Activated CD4-positive, alpha-beta T cell treated with anti-CD3 and anti-CD28 coated beads, Interleukin-10, Interleukin-2, amounts not matched to agents 100 ng/mL and 50 ng/mL, durations not matched to agents 16 hours and 8 hours (primary cell): ENCODE results near the gene TGM6.

Experiments used
- DNase-seq: peaks from one replicate; pipeline ENCODE4 v3.0.0-alpha.2; 2020

Gene TGM6

DNA sequence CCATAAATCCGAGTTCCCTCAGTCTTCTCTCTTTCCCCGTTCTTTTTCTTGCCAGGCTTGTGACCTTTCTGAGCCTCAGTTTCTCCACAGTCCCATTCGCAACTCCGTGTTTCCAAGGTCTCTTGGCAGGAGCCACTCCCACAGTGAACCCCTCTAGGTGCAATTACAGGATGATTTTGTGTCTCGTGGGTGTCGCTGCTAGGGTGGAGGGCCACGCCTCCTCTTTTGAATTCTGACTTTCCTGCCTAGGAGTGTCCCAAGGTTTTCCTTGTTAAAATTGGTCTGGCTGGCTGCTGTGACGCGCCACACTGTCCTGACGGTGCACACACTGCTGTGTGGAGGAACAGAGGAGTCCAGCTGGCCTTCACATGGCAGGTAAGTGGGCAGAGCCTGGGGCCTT is at the start of gene TGM6:
TSS of gene TGM6 (plus strand) at position 301 of the 400 bp plus-strand sequence. CDS start at position 369, 68 bp downstream.
- DNase-seq: no peak

DNA sequence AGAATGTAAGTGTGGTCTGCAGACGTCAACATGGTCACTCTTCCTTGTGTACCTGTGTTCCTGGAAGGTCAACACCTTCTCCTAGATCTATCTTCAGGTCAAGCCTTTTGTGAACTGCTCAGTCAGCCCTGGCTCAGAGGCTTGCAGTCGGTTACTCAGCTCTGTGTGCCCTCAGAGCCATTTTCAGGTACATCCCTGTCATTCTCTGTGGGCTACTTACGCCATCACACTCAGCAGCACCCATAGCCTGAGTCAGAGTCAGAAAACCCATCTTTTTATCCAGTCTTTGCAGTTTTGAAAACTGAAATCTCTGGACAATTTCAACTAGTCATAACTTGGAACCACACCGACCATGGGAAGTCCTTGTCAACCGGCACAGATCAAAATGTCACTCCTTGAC is 49.6 kb upstream of the TGM6 start:
- DNase-seq: no peak

DNA sequence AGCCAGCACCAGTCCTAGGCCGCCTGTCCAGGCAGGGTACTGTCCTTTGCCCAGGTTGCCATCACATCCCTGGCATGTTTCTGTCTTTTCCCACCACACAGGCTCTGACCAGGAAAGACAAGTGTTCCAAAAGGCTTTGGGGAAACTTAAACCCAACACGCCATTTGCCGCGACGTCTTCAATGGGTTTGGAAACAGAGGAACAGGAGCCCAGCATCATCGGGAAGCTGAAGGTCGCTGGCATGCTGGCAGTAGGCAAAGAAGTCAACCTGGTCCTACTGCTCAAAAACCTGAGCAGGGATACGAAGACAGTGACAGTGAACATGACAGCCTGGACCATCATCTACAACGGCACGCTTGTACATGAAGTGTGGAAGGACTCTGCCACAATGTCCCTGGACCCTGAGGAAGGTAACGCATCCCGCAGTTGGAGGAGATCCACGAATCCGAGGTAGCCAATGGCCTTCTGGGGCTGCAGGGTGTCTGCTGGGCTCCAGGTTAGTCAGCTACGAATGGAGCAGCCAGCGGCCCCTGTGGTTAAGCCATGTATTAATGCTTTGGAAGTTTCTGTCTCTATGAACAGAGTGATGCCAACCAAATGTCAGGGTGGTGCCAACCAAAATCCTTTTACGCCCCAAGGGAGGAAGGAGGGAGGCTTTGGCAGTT is 48.7 kb upstream of the TGM6 start:
- DNase-seq: no peak

DNA sequence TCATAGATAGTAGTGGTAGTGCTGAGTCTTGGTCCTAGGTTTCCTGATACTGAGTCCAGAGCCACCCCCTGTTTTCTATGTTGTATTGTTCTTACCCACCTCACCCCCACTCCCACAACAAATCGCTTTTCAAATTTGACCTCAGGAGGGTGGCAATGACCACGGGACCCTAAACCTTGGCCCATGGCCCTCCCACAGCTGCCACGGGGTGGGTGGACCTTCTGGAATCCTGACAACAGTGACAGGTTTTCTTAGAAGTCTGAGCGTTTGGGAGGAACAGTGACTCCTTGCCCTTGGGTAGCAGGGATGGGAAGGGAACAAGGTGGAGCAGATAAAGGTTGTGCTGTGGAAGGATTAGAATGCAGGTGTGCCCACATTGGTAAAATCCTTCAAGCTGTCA is 48.0 kb upstream of the TGM6 start:
- DNase-seq: no peak

DNA sequence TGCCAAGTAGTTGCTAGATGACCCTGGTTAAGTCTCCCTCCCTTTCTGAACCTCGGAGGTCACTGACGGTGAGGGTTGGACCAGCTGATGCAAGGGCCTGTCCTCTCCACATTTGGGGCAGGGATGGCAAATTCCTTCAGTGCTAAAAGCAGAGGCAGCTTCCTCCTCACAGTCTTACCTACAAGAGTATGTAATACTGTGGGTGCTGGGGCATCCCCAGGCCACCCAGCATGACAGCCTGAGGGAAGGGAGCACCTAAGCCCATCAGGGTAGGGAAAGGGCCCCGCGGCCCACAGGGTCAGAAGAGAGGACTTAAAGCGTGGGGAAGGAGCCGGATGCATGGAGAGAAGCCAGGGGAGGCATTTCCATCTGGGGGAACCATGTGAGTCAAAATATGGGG is 46.9 kb upstream of the TGM6 start:
- DNase-seq: no peak

DNA sequence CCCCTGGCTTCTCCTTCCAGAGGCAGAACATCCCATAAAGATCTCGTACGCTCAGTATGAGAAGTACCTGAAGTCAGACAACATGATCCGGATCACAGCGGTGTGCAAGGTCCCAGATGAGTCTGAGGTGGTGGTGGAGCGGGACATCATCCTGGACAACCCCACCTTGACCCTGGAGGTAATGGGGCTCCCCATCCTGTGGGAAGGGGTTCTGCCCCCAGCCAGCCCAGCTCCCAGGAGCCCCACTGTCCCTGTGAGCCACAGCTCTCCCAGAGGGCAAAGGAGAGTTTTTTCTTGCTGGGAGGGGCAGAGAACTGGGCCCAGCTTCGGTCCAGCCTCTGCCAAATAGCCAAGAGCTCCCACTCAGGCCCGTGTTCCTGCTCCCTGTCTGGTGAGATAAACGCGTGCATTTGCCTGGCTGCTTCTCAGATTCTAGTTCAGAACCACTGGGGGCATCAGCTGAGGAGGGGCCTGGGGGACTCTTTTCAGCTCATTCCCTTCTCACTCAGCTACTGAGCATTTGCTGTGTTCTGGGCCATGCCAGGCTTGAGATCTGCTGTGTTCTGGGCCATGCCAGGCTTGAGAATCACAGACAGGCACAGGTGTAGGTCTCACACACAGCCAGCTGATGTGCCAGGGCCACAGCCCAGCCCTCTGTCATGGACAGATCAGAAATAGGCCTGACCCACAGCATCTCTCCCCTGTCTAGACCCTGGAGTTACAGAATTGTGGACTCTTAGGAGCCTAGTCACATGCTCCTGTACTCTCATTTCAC is 45.4 kb upstream of the TGM6 start:
- no peak for DNase-seq

DNA sequence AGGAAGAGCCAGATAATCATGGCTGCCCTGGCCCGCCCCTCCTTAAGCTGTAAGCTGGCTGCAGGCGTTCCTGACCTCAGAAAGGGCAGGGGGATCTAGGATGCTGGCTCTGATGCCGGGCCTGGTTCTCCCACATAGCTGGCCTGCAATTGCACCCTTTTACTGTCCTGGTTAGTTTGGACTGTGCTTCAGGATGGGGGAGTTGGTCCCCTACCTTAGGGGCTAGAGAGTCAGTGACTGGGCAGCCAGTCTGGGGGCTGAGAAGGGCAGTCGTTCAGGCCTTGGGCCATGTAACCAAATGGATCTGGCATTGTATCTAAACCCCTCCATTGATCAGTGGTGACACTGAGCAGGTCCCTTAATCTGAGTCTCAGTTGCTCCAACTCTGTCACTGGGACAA is 44.2 kb upstream of the TGM6 start:
- DNase-seq: no peak

DNA sequence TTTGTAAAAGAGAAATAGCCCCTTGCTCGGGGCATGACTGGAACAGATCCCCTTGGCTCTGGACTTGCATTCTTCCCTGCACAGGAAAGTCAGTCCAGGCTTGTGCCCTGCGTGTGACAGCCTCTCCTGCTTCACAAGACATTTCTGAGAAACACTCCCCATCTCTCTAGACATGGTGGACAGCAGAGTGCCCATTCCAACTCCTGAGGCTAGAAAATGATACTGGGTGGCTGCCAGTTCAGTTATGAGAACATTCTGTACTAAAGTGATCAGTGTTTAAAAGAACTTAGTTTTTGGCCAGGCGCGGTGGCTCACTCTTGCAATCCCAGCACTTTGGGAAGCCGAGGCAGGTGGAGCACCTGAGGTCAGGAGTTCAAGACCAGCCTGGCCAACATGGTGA is 43.6 kb upstream of the TGM6 start:
- no peak for DNase-seq

DNA sequence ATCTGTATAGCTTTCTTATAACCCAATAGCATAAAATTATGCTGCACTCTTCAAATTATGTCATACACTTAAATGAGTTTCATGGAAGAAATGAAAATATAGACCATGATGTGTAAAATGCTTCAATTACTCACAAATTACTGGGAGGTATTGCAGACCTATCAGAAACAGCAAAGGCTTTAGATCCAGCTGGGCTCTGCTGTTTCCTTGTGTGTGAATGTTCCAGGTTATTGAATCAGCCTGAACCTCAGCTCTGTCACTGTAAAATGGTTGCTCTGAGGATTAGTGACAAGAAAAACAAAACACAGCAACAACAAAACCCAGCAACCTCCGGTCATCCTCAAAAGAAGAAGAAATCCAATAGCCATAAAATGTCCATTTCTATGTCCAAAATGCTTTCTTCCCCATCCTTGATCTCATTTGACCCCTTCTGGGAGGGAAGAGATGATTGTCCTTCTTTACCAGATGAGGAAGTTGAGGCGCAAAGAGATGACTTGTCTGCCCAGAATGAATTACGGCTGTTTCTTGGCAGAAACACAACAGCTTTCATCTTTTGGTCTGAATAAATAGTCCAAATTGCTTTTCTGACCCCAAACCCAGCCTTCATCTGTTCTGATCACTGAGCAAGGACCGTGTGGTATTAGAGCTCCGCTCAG is 42.2 kb upstream of the TGM6 start:
- no peak for DNase-seq

DNA sequence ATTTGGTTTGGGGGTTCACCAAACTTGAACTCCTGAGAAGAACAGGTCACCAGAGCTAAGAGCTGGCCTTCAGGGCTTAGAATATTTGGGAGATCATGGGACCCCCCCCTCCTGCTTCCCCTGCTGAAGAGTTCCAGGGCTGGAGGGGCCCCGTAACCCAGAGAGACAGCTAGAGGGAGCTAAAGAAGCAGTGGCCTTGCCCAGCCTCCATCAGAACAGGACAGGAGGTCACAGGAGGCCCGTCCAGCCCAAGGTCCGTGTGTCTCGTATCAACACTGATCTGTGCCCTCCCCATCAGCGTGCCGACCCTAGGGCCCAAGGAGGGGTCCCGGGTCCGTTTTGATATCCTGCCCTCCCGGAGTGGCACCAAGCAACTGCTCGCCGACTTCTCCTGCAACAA is 40.6 kb upstream of the TGM6 start:
- no peak for DNase-seq

DNA sequence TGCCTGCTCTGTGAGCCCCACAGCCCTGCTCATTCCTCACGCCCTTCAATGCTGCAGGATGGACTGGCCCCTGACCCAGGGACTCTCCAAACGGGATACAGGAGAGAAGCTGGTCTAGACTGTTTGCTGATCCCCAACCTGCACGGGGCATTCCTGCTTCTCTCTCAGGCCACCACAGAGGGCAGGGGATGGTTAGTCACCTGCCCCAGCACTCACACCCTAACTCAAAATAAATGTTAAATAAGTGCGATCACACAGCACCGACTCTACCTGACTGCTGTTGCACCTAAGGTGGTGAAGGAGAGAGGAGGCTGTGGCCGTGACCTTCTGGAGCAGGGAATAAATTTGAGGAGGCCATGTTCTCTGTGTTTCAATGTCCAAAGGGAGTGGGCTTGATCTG is 39.9 kb upstream of the TGM6 start:
- DNase-seq: no peak

DNA sequence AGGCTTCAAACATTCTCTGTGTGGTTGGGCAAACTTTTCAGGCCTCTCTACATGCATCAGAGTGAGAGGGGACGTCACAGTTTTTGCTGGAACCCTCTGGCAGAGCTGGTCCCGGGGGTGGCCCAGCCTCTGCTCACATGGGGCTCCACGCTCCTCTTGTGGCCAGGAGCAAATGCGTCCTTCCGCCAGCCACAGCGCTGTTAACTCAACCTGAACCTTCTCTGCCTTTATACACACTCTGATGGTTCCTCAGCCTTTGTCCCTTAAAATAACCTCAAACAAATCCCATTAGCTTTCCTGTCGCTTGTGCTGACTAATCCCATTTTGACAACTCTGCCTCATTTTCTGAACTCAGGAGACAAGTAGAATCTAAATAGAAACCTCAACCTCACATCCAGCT is 39.4 kb upstream of the TGM6 start:
- DNase-seq: no peak

DNA sequence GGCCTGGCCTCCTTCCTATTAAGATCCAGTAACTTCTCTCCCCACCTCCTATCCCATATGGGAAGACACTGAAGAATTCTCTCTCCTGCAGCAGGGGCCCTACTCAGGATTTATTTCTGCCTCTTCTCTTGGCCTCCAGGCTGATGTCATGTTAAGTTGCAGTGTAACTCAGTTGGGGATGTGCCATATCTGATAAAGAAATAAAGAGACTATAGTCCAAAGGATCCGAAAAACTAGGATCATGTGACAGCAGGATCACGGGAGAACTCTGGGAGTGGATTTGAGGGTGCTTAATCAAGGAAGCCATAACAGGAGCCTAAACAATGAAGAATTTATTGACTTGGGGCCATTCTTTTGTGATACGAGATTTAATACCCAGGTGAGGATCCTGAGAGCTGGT is 38.5 kb upstream of the TGM6 start:
- no peak for DNase-seq

DNA sequence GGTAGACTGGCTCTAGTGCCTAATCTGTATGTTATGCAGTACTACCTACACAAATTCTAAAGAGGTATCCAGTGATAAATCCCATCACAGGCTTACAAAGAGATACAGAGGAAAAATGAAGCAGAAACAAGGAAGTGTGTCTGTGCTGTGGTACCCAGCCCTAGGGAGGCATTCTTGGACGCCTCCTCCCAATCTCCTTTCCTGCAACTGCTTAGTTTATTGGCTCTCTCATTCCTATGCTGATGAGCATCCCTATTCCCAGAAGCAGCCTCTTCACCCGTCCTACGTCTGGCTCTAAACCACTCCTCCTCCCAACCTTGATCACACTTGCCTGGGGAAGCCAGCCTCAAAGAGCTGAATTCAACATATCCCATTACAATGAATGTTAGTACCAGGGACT is 34.5 kb upstream of the TGM6 start:
- DNase-seq: no peak

DNA sequence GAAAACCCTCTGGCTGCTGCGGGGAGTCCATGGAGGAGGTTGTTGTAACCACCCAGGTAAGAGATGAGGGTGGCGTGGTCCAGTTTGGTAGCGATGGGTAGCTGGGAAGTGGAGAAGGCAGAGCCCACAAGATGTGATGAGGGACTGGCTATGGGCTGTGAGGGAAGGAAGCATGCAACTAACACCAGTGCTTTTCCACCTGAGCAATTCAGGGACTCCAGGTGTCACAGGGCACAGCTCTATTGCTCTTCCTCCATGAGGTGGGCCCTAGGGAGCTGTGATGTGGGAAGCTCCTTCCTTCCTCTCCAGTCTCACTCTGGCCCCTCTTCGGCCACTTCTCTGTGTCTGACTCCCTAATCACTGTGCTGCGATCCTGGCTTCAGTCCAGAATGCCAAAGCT is 32.4 kb upstream of the TGM6 start:
- no peak for DNase-seq

DNA sequence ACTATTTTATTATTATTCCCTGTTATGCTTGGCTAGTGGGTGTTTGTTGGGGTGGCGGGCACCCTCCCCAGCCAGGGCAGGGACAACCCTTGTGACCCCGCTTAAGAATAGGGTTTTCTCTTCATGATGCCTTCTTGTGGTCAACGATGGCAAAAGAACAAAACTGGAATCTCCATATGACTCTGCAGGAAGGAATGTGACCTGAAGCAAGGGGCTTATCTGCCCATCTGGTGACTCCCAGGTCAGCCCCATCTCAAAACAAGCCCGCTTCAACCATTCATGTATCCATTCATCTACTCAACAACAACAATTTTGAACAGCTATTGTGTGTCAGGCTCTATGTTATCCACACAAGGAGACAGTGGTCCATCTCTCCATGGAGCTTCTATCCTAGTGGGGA is 30.9 kb upstream of the TGM6 start:
- DNase-seq: no peak

DNA sequence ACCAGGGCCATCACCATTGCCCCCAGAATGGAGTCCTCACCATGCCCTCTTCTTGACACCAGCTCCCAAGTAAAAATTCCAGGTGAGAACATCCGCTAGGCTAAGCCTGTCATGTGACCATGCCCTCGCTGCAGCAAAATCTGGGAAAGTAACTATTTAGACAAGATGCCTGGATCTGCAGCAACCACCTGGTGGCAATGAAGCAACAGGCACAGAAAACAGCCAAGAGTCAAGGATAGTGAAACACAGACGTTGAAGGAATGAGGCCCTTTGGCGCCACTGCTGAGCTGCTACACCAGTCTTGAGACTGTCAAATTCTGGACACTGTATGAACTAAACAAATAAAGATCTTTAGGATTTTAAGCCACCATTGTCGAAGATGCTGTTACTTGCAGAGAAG is 30.1 kb upstream of the TGM6 start:
- DNase-seq: no peak

DNA sequence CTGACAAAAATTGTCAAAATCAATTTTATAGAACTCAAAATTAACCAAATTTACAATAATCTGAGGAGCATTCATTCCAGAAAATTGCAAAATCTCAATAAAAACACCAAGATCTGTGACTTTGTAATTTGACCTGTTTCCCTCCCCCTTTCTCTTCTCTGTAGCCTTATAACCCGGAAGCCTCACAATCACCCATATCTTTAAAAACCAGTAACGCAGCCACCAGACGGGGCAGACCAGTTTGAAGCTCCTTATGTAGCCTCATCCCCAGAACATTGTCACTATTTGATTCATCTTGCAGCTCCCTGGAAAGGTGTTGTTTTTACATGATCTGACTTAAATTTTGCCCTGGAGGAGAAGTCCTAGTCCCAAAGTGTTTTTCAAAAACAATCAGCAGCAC is 27.5 kb upstream of the TGM6 start:
- DNase-seq: no peak

DNA sequence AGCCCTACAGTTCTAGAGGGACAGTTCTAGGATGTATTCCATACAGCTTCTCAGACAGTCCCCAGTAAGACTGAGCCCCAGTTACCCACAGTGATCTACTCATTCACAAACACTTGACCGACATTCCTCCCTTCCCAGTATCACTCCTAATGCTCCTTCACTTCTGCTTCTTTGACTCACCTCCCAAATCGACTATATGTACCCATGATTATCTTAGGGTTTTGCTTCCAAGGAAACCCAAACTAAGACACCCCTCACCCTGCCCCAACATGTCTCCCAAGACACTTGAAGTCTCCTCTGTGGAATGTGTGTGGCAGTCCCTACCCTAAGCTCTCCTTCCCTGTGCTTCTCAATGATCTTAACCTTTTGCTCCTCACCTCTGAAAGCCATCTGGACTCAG is 23.6 kb upstream of the TGM6 start:
- DNase-seq: no peak

DNA sequence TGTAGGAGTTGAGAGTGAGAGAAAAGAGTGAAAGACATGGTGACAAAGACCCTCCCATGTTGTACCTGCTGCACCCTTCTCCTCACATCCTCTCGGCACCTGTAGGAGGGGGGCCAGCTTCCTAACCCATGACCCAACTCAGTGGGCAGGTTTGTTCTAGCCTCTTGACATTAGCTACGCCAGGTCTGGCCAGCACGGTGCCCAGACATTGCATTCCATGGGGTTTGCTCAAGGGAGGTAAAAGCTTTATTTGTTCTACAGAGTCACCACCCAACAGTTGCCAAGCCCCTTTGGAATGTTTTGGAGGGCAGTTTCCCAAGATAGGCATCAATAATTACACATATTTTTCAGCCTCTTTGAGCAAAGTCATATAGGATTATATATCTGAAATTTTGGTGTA is 22.7 kb upstream of the TGM6 start:
- DNase-seq: no peak

DNA sequence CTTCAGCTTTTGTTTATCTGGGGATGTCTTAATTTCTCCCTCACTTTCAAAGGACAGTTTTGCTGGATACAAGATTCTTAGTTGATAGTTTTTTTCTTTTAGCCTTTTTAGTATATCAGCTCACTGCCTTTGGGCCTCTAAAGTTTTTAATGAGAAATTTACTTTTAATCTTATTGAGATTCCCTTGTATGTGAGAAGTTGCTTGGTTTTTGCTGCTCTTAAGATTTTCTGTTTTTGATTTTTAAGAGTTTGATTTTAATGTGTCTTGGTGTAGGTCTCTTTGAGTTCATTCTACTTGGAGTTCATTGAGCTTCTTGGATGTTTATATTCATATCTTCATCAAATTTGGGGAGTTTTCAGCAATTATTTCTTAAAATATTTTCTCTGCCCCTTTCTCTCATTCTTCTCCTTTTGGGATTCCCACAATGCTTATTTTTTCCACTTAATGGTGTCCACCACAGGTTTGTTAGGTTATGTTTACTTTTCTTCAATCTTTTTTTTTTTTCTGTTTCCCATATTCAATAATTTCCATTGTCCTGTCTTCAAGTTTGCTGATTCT is 19.6 kb upstream of the TGM6 start:
- DNase-seq: no peak

DNA sequence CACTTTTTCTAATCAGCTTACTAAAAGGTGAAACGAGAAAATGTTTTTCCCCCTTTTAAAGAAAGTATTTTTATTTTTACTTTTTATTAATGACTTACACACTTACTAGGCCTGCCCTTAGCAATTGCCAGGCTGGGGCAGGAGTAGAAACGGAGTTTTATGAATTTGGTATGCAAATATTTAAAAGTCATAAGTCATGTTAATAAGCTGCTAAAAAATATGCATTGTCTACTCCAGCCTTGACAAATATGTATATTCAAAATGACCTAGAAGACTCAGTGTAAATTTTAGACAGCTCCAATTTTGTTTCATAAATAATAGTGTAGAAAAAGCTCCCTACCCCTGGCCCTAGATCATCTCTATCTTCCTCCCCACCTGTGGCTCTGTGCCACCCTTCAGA is 17.5 kb upstream of the TGM6 start:
- DNase-seq: no peak

DNA sequence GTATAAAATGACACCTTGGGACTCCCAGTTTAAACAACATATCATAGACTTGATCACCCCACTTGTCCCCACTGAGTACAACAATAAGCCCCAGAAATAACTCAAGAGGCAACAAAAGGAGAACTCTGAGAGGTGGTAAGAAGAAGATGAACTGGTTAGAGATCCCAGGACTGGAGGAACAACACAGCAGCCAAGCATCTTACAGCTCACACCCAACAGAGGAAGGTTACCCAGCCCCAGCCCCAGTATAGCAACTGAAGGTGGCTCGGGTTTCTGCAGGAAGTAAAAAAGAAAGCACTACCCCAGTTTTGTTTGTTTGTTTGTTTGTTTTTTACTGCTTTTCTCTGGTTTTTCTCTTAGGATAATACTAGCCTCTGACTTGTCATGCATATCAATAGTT is 17.1 kb upstream of the TGM6 start:
- no peak for DNase-seq

DNA sequence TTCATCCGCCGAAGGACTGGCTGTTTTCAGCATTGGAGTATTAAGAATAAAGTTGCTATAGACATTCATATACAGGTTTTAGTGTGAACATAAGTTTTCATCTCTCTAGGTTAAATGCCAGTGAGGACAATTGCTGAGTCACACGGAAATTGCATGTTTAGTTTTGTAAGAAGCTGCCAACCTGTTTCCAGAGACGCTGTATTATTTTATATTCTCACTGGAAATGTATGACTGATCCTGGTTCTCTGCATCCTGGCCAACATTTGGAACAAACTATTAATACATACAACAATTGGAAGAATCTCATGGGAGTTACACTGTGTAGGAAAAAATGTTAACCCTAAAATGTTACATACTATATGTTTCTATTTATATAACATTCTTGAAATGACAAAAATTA is 16.7 kb upstream of the TGM6 start:
- no peak for DNase-seq
